ENCODE data around the gene FAM78A. TPM values are rescaled to one million over a fixed set of nuclear protein-coding genes. Genes with fewer than 3 reads are reported as not detected.
"Not testable (repeated sequence)": the region's sequence is repeated elsewhere in the genome, so short reads cannot be mapped to it uniquely, and the experiment has no call there.

The FAM78A gene
- total and polyA plus RNA-seq, 2 of the 8 experiments (the other 6 are each of a cell fraction or from before 2014, with no cell fraction given) = 3.1 TPM

- H3K79me2 ChIP-seq (ENCODE audit: control insufficient read depth in 1 of 2, insufficient read depth in 2 of 2, low read length in 2 of 2); POLR2A ChIA-PET (ENCODE audit: partially characterized antibody); H2BK12ac ChIP-seq (ENCODE audit: low read depth, low read length); H3K14ac ChIP-seq (ENCODE audit: insufficient read length); H3K23me2 ChIP-seq (ENCODE audit: low read depth, low read length); H4K91ac ChIP-seq (replicated peaks; ENCODE audit: insufficient read length, low read length); H3K9ac ChIP-seq (replicated peaks in 1 of 4; ENCODE audit: extremely low read depth in 1 of 4, low read depth in 3 of 4, low read length in 3 of 4); H4K8ac ChIP-seq (ENCODE audit: extremely low read depth, insufficient read depth, low read length); H3K9me3 ChIP-seq (ENCODE audit: insufficient read depth in 2 of 2, low read depth in 1 of 2, low read length in 1 of 2); H3K18ac ChIP-seq (ENCODE audit: extremely low read depth, low read length); H4K20me1 ChIP-seq (replicated peaks in 1 of 2; ENCODE audit: control insufficient read depth in 1 of 2, insufficient read depth in 2 of 2, low read length in 2 of 2); H2AK5ac ChIP-seq (ENCODE audit: low read depth, low read length); H3K4me3 ChIP-seq (ENCODE audit: extremely low read depth in 1 of 4, insufficient read depth in 2 of 4, low read depth in 3 of 4, low read length in 4 of 4); H3K4ac ChIP-seq (replicated peaks; ENCODE audit: insufficient read length, low read depth, low read length); H2BK120ac ChIP-seq (replicated peaks; ENCODE audit: low read depth, low read length); H3K36me3 ChIP-seq (ENCODE audit: control insufficient read depth in 2 of 4, insufficient read depth in 4 of 4, low read length in 3 of 4); H2BK20ac ChIP-seq (ENCODE audit: low read length); FAIRE-seq; DNase-seq (ENCODE audit: low read depth in 1 of 2, low spot score in 2 of 2); H2AFZ ChIP-seq (ENCODE audit: low read length); H3K27me3 ChIP-seq (replicated peaks in 1 of 4; ENCODE audit: control insufficient read depth in 3 of 4, extremely low read depth in 1 of 4, insufficient read depth in 3 of 4, low read length in 3 of 4); H2BK5ac ChIP-seq (ENCODE audit: low read depth, low read length); H3K27ac ChIP-seq (ENCODE audit: low read depth, low read length); H3K79me1 ChIP-seq (ENCODE audit: low read depth, low read length); H4K5ac ChIP-seq (ENCODE audit: insufficient read length, low read depth, low read length); H2BK15ac ChIP-seq (ENCODE audit: low read length); H3K23ac ChIP-seq (ENCODE audit: insufficient read length); H3K56ac ChIP-seq (replicated peaks; ENCODE audit: insufficient read length, low read depth, low read length); H3K4me2 ChIP-seq (ENCODE audit: insufficient read depth in 1 of 2, low read depth in 2 of 2, low read length in 2 of 2): not testable (repeated sequence)
- 92% methylated on average over 1 of the region's 1 CpG; no CpG with 5 or more reads in 1 of the 2 experiments for WGBS, 2 experiments (ENCODE audit: extremely low coverage in 1 of 2, insufficient coverage in 1 of 2, insufficient read length in 1 of 2, insufficient replicate concordance in 2 of 2, low coverage in 1 of 2, low lambda C conversion rate in 2 of 2, missing lambda C conversion rate in 1 of 2)
- CTCF ChIA-PET (ENCODE audit: partially characterized antibody) = interaction anchor here (0.7 to 2.2 kb wide), 2 partner anchors 14 to 16 kb away, joined by 3 to 7 read pairs; no protein-coding TSS in a partner anchor
- H3K4me1 ChIP-seq (replicated peaks in 1 of 4; ENCODE audit: control insufficient read depth in 3 of 4, insufficient read depth in 4 of 4, low read length in 3 of 4) = peaks cover 3 to 11% (median 9%) of the 10 kb centered on the region in 4 experiments; a peak in 5 of 7 replicates
These were observed 5.4 kb downstream of the FAM78A start for GRCh38 chr9:131271016-131271273.

Measured in H1 (cell line).